T-helper 9 cell (primary cell): ENCODE measurements around the gene DLGAP4.

Experiments
- DNase-seq: peaks from one replicate; pipeline ENCODE4 v3.0.0-alpha.2; 2020

The DLGAP4 gene

GRCh38 chr20:36274181-36274841, 31.8 kb upstream of the DLGAP4 start:
- no peak for DNase-seq

DNA sequence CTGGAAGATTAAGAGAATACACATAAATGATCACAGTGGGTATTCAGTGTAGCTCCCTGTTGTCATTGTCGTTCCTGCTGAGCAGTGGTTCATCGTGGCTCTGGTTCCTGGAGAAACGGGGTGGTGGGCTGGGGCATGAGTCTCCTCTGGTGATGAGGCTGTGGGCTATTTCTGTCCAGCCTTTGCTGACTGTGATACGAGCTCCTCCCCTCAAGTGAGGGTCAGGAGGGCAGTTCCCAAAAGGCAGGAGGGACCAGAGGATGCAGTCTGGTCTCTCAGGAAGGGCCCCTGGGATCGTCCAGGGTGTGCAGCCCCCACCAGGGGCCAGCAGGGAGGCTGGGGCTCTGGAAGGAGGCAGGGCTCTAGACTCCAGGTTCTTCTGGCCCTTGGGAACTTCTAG, 31.1 kb upstream of the DLGAP4 start:
- no peak for DNase-seq

DNA sequence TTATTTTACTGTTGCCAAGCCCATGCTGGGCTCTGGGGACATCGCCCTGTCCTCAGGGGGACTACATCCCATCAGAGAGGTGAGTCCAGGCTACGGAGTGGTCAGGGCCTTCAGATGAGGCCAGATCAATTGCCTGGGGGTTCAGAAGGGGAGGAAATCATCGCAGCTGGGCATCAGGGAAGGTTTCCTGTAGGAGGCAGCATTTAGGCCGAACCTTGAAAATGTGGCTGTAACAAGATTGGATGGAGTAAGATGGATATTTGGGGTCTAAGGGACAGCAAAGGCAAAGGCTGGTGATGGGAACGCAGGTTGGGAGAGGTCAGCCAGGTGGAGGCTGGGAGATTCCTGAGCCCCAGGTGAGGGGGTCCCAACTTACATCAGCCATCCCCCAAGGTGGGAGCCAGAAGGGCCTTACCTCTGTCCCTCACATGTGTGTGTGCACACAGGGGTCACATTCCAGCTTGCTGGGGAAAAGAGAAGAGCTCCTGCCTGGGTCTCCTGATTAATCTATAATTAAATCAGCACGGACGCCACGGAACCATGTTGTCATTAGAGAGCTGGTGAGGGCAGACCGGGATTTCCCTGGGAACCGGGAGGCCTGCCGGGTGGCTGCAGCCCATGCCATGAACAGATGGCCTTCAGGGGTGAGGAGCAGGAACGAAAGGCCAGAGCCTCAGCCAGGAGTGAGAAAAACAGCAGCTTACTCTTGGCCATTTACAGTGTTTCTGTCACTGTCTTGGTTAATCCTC, 30.5 kb upstream of the DLGAP4 start:
- DNase-seq: no peak

- DNase-seq: no peak
These were observed 28.6 kb upstream of the DLGAP4 start for GRCh38 chr20:36277546-36277945.

DNA sequence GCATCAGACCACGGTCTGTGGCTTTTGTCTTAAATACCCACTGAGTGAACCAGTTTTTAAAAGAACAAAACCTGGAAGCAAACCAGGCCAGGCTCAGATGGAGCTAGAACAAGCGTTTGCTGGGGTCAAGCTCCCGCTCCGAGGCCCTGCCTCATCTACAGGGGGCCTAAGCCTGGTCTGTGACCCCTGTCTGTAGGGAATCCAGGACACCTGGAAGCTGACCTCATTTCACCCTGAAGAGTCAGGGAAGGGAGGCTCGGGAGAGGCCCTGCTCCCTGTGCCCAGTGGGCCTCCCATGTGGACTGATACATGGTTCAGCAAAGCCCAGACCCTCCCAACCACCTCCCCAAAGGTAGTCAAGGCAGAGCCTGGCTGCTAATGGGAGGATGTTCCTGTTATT, 26.8 kb upstream of the DLGAP4 start:
- DNase-seq: no peak

- DNase-seq: no peak
These were observed 26.4 kb upstream of the DLGAP4 start for GRCh38 chr20:36279776-36280175.

GRCh38 chr20:36281785-36282380, 24.3 kb upstream of the DLGAP4 start:
- no peak for DNase-seq

DNA sequence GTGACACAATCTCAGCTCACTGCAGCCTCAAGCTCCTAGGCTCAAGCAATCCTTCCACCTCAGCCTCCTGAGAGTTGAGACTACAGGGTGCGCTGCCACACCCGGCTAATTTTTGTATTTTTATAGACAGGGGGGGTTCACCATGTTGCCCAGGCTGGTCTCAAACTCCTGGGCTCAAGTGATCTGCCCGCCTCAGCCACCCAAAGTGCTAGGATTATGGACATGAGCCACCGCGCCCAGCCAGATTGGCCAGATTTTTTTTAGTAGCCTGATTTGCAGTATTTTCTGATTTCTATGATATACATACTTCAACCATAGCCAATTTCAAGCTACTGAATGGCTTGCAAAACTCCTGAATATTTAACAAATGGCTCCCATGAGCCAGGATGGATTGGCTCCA, 21.4 kb upstream of the DLGAP4 start:
- DNase-seq: no peak

- no peak for DNase-seq
These were observed 20.2 kb upstream of the DLGAP4 start for GRCh38 chr20:36285746-36286447.

- no peak for DNase-seq
These were observed 8.5 kb upstream of the DLGAP4 start for GRCh38 chr20:36297656-36298055.

- DNase-seq: no peak
These were observed 8.1 kb upstream of the DLGAP4 start for GRCh38 chr20:36298061-36298460.

- DNase-seq: no peak
These were observed 7.3 kb upstream of the DLGAP4 start for GRCh38 chr20:36298795-36299339.

DNA sequence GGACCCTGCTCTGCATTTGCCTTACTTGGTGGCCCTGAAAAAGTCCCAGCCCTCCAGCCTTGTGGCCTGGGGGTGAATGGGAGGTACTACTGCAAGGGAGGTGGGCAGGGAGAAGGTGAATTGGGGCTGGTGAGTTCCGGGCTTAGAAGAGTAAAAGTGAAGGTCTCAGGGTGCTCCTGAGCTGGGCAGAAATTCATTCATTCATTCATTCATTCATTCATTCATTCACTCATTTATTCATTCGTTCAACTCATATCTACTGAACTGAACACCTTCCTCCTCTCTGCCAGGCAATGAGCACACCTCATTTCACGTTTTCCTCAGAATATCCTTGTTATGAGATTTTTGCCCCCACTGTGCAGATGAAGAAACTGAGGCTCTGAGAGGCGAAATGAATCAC, 6.7 kb upstream of the DLGAP4 start:
- no peak for DNase-seq

- no peak for DNase-seq
These were observed 4.6 kb upstream of the DLGAP4 start for GRCh38 chr20:36301359-36302119.

DNA sequence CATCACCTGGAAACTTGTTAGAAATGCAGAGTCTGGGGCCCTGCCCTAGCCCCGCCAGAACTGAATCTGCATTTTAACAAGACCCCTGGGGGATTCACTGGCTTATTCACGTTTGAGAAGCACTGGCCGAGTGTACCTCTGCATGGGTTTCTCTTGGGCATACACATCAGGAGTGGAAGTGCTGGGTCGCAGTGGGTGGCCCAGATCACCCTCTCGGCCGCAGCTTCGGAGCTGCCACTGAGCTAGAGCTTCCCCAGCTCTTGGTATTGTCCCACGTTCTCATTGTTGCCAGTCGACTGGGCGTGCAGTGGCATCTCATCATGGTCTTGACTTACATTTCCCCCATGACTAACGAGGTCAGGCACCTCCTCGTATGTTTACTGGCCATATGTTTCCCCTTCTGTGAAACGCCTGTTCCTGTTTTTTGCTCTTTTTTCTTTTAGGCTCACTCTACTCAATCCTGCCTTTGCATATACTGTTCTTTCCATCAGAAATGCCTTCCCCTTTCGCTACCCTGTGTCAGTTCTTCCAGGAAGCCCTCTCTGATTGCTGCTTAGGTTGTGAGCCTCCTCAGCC, 3.0 kb upstream of the DLGAP4 start:
- DNase-seq: no peak

DNA sequence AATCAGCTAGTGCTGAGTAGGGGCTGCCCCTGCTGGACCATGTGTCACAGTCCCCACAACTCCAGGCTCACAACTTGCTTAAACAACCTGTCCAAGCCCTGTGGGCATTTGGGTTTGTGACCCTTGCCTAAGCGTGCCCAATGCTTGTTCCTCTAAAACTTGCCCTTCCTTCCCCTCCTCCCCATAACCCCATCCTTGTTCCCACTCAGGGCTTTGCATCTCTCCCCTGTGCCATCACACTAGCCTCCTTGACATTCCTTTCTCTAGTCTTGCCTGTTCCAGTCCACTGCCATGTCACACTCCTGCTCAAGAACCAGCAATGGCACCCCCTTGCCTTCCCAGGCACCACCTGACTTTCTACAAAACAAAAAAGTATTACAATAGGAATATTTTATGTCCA, 2.3 kb upstream of the DLGAP4 start:
- DNase-seq: no peak

- DNase-seq: no peak
These were observed 1.2 kb upstream of the DLGAP4 start for GRCh38 chr20:36304786-36305495.

- no peak for DNase-seq
These were observed 643 bp downstream of the DLGAP4 start for GRCh38 chr20:36306553-36307411.

DNA sequence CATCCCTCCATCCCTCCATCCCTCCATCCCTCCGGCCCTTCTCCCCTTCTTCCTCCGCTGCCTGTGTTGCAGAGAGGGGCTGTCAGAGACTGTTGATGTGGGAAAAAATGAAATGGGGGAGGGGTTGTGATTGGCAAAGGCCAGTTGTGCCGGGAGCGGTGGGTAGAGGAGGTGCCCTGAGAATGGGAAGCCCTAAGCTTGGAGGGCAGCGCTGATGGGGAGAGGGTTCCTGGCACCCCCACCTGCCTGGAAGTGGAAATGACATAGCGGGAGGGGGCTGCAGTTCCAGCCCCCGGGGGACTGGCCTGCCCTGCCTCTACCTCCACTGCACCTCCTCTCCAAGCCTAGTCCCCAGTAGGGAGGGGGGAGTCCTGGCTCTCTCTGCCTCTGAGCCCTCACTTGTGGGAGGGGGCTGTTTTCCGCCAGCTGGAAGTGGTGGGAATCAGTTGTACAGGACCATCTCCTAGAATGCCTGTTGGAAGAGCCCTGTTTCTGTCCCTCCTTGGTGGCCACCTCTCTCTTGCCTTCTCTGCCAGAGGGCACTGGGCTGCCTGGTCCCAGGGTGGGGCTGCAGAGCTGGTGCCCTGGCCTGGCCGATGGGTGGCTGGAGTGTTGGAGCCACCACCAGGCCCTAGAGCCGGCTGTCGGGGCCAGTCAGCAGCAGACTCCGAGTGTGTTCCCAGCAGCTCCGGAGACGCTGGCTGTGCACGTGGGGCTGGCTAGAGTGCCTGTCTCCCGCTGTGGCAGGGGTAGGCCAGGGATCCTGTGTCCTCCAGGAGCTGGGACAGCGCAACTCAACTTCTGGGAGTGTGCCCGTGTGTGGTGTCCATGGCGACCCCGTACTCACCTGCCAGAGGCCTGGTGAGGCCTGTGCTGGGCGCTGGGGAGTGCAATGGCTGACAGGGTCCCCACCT, 1.5 kb downstream of the DLGAP4 start:
- DNase-seq: no peak
